Right renal cortex interstitium (tissue), 3 donors: ENCODE data around the gene LRRC14B. TPM values are rescaled to one million over a fixed set of nuclear protein-coding genes. Genes with fewer than 3 reads are reported as not detected.
"Not testable (repeated sequence)": the region's sequence is repeated elsewhere in the genome, so short reads cannot be mapped to it uniquely, and the experiment has no call there.

Experiments used
- DNase-seq, 3 donors: peaks; one replicate each; pipeline ENCODE4 v3.0.0-alpha.2; 2013; ENCODE audit warnings: low read depth in 3 of 3, low spot score in 2 of 3
- polyA plus RNA-seq, 3 donors: library from polyadenylated mRNA; unstranded; fragments of 120-200 nt; gene quantifications; one replicate each; pipeline ENCODE4 v1.2.1, GENCODE V29; 2013; ENCODE audit not compliant: insufficient read length in 3 of 3

LRRC14B gene
- polyA plus RNA-seq, 3 donors, result 0.08 TPM; not detected in 2

DNA sequence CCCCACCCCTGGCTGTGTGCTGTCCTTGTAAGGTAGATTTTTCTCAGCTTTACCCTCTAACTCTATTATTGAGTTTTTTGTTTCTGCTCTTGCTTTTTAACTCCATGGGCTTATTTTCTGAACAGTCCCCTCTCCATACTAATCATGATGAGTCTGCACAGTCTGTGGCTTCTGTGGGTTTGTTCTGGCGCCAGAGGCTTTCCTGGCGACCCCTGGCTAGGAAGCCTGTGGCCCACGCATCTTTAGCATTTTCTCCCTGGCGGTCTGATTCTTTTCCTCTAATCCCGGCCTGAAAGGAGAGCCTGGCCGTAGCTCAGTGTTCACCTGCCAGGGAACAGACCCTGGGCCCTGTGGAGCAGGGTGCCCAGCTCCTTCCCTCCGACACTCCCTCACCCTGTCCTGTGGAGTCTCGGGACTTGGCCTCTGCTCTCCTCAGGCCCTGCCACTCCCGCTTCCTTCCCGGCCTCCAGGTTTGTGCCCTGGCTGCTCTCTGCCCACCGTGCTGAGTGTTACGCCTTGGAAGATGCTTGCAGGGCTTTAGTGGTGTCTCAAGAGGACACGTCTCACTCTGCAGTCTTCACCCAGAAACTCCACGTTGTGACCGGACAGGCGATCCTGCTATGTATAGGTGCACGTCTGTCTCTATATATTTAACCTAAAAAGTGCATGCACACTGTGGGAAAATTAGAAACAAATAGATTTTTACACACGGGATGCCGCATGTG lies 31.7 kb upstream of the LRRC14B start:
- DNase-seq, result no peak

DNA sequence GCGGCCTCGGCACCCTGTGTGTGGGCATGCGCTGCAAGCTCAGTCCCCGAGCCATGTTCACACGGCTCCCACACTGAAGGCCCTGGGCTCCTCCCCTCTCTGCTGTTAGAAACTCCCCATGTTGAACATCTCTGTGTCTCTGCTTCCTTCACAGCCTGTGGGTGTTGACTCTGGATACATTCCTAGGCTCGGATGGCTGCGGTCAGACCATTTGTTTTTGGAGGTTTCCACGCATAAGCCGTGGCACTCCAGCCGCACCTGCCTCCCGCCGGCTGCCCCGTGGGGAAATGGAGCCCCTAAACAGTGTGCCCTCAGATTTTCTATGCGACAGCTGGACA lies 31.2 kb upstream of the LRRC14B start:
- DNase-seq, result no peak

DNA sequence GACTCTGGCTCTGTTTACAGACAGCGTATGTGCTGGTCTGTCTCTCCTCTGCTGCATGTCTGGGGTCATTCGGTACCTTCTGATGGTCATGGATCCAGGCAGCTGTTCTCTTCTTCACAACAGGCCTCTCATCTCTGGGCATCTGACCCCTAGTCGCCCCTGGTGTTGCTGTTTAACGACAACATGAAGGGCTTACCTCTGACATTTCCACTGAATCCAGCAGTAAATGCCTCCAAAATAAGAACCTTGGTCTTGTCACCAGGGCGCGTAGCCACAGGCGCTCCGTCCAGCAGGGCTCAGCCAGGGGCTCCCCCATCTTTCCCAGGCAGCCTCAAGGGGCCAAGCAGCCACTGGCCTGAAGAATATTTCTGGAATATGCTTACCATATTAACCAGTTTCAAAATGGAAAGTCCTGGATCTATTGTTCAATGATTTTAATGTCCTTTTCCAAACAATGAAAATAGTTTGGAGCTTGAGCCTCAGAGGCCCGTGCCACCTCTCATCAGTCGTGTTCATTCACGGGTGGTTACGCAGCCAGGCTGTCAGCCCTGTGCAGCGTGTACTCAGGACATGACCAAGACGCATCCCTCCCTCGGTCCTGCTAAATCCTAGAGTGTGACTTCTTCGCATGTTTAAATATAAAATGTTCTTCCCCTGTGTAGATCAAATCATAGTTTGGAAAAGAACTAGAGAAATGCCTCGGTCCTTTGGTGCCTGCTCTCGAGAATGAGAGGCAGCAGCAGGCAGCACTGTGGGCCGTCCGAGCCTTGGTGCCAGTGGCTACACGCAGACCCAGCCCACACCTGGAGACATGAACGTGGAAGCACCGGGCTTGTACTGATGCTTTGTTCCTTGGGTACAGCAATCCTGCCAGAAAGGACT lies 30.1 kb upstream of the LRRC14B start:
- no peak for DNase-seq

DNA sequence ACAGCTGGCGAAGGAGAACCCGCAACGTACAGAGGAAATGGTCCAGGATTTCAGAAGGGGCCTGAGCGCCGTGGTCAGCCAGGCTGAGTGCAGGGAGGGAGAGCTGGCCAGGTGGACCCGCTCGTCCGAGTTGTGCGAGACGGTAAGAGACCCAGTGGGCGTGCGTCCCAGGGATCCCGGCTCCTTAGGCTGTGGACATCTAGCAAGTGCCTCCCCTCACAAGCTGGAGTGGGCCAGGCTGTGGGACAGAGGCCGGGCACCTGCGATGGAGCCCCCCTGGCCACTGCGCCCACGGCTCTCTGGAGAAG lies 29.5 kb upstream of the LRRC14B start:
- no peak for DNase-seq

DNA sequence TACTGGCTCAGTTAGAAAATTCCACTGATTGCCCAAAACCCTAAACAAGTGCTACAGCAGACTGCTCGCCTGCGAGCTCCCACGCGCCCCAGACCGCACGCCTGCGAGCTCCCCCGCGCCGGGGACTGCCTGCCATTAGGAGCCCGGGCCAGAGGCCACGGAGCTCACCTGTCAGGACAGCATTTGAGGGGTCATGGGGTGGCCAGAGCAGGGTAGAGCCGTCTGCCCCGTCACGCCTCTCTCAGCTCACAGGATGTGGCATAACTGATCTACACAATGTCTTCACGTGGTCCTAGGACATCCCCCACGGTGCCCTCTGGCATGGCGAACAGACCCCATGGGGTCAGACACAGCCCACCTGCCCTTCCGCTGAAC lies 29.1 kb upstream of the LRRC14B start:
- DNase-seq, result no peak

DNA sequence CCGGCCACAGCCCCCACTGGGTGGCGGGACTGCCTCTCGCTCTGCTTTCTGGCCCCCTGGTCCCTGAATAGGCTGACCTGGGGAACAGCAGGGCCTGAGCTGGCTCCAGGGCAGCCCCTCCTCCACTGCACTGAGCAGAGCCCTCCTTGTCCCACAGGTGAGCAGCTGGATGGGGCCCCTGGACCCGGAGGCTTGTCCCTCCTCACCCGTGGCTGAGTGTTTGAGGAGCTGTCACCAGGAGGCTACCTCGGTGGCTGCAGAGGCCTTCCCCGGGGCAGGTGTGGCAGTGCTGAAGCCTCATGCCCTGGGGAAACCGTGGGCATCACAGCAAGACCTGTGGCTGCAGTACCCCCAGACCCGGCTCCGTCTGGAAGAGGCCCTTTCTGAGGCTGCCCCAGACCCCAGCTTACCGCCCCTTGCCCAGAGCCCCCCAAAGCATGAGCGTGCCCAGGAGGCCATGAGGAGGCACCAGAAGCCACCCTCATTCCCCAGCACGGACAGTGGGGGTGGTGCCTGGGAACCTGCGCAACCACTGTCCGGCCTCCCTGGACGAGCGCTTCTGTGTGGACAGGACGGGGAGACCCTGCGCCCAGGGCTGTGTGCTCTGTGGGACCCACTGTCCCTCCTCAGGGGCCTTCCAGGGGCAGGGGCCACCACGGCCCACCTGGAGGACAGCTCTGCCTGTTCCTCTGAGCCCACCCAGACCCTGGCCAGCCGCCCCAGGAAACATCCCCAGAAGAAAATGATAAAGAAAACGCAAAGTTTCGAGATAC lies 28.5 kb upstream of the LRRC14B start:
- DNase-seq, result no peak

DNA sequence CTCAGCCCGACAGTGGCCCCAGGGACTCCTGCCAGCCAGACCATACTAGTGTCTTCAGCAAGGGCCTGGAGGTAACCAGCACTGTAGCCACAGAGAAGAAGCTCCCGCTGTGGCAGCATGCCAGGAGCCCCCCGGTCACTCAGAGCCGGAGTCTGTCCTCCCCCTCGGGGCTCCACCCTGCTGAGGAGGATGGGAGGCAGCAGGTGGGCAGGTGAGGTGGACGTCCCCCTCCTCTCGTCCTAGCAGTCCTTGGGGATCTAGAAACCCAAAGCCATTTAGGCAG lies 28.0 kb upstream of the LRRC14B start:
- no peak for DNase-seq

DNA sequence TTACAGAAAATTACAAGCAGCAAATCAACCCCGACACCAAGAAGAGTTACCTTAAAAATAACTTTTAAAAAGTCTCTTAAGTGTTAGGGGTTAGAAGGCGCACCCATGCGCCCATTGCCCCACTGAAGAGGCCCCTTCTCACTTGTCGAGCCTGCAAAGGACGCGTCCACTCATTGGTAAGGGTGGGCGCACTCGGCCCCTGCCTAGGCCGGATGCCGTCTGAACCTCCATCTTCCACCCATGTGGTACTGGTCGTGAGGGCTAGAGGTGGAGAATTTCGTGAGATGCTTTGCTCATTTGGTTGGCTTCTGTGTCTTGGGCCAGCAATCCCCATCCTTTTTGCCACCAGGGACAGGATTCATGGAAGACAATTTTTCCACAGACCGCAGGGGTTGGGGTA lies 27.5 kb upstream of the LRRC14B start:
- DNase-seq, result no peak

DNA sequence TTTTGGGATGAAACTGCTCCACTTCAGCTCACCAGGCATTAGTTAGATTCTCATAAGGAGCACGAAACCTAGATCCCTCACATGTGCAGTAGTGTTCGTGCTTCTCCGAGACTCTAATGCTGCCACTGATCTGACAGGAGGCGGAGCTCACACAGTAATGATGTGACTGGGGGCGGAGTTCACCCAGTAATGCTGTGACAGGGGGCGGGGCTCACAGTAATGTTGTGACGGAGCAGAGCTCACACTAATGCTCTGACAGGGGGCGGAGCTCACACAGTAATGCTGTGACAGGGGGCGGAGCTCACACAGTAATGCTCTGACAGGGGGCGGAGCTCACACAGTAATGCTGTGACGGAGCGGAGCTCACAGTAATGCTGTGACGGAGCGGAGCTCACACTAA lies 27.1 kb upstream of the LRRC14B start:
- DNase-seq, result no peak

DNA sequence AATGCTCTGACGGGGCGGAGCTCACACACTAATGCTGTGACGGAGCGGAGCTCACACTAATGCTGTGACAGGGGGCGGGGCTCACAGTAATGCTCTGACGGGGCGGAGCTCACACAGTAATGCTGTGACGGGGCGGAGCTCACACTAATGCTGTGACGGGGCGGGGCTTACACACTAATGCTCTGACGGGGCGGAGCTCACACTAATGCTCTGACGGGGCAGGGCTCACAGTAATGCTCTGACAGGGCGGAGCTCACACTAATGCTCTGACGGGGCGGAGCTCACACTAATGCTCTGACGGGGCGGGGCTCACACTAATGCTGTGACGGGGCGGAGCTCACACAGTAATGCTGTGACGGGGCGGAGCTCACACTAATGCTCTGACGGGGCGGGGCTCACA lies 26.5 kb upstream of the LRRC14B start:
- not testable (repeated sequence) for DNase-seq

DNA sequence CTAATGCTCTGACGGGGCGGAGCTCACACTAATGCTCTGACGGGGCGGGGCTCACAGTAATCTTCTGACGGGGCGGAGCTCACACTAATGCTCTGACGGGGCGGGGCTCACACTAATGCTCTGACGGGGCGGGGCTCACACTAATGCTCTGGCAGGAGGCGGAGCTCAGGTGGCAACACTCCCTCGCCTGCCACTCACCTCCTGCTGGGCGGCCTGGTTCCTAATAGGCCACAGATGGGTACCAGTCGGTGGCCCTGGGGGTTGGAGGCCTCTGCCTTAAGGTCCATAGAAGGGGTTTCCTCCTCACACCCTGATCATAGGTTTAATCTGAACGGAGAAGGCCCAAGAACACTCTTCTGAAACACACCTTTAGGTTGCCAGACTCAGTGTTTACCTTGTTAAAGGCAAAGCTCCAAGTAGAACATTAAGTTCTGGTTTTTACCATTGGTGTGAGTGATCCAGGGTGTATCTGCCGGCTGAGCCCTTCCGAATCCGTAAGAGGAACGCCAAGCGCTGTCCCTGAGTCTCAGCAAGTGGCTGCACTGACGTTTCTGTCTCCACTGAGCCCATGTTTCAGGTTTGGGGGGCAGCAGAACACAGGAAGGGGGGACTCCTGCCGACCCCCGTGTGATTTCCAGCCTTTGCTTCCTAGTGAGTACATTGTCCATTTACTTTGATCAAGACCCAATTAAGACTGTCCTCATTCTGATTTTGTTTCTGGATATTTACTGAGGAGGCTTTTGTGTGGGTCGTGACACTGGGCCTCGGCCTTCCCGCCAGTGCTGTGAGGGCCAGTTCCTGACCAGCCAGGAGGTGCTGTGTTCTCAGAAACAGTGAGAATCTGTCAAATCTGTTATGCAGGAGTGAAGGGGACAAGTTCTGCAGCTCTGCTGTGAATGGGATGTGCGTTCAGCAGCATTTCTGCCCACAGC lies 24.6 kb upstream of the LRRC14B start:
- DNase-seq, result no peak

DNA sequence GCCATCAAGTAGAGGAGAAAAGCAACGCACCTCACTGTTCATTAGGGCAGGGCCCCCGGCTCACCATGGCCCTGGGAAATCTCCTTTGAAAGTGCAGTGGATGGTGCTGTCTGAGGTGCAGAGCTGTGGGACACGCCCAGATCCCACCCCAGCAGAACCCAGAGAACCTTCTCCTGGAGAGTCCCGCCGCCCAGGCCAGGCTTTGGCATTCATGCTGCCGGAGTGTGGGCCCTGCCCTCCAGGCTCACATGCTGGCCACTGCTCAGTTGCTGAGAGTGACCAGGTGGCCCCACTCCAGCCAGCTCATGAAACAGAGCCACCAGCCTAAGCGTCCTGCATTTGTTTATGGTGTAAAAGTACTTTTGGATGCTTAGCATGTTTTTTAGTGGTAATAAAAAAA lies 23.8 kb upstream of the LRRC14B start:
- no peak for DNase-seq

DNA sequence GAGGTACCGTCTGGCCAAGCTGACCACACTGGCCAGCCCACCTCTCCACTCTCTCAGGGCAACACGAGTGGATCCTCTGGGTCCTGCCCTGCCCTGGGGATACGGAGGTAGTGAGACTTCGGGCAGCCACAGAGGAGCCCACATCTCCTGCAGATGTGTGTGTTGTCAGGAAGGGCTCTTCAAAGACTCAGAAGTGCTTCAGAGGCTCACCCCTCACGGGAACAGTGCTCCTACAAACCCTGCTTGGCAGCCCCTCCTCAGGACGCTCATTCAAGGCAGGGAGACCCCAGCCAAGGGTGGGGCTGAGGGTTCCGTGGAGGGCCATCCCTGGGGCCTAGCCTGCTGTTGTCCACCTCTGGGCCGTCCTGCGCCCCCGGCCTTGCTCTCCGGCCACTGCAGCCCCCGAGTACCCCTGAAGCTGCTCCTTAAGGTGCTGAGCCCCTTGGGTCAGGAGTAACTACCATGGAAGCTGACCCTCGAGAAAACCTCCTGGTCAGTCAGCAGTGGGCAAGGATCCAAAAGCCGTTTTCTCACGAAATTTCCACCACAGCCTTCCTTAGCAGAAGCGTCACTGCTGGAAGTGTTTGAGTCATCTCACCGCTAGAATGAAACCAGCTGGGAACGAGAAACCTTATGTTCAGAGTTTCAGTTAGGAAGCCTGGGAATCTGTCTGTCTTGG lies 23.2 kb upstream of the LRRC14B start:
- no peak for DNase-seq

DNA sequence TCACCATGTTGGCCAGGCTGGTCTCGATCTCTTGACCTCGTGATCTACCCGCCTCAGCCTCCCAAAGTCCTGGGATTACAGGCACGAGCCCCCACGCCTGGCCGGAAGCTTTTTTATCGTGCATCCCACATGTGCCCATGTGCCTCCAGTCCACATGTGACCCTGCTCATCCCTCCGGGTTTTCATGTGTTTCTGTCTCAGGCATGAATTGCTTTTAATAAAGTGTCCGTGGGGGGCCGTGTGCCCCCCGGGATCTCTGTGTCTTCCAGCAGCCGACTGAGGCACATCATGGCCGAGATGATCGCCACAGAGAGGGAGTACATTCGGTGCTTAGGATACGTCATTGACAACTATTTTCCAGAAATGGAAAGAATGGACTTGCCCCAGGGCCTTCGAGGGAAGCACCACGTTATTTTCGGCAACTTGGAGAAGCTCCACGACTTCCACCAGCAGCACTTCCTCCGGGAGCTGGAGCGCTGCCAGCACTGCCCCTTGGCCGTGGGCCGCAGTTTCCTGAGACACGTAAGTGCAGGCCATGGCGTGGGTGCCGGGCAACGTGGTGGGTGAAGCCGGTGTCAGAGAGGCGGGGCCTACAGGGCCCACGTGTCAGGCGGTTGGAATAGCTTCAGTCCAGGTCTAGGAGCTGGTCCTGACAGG lies 22.1 kb upstream of the LRRC14B start:
- DNase-seq, result no peak

DNA sequence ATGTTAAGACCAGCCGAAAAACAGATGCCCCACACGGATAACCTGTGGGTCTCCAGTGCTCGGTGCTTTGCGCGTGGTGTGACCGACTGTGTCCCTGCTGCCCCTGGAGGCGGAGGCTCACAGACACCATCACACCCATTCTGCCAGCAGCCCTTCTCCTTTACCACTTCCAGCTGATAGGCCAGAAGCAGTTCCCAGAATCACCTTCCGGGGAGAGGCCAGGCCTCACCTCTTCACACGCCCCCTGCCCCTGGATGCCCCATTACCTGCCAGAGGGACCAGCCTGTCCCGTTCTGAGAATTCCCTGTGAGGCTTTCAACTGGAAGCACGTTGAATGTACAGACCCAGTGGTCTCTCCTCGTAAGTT lies 21.6 kb upstream of the LRRC14B start:
- DNase-seq, result no peak

DNA sequence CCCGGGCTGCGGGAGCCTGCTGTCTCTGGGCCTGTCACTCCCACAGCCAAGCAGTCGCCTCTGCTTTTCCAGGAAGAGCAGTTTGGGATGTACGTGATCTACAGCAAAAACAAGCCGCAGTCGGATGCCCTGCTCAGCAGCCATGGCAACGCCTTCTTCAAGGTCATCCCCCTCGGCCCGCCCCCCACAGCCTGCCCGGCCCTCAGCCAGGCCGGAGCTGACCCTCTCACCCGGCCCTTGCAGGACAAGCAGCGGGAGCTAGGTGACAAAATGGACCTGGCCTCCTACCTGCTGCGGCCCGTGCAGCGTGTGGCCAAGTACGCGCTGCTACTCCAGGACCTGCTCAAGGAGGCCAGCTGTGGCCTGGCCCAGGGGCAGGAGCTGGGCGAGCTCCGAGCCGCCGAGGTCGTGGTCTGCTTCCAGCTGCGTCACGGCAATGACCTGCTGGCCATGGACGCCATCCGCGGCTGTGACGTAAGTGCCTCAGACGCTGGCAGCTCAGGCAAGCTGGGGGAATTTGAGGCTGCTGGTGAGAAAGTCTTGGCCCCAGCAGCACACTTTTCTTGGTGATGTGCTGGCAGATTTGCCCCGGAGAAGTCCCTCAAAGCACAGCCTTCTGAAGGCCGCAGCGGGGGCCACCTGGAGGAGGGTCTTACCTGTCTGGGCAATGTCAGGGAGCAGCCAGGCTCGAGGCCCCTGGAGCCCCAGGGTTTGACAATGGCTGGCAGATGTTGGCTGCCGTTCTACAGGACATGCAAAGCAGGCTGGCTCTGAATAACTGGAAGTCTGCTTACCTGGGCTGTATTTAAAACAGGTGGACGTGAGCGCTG lies 20.1 kb upstream of the LRRC14B start:
- DNase-seq, result no peak

DNA sequence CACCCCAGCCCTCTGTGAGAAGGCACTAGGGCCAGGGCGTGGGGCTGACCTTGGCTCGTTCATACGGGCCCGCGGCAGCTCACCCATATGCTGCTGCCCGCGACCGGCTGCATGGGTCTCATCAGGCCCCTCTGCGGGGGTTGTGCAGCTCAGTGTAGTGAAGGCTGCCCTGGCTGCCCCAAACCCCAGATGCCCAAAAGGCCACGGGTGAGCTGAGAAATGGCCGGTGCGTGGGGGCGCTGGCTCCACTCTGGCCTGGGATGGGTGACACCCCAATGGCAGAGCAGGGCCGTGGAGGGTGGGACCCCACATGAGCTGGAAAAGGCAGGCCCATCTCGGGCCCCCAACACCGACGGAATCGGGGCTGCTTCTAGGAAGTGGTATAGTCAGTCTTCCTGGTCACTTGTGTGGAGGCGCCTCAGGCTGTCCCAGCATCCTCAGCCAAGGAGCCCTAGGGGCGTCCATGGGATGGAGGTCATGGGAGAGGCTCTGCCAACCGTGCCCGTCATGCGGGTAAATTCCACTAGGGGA lies 19.4 kb upstream of the LRRC14B start:
- no peak for DNase-seq

DNA sequence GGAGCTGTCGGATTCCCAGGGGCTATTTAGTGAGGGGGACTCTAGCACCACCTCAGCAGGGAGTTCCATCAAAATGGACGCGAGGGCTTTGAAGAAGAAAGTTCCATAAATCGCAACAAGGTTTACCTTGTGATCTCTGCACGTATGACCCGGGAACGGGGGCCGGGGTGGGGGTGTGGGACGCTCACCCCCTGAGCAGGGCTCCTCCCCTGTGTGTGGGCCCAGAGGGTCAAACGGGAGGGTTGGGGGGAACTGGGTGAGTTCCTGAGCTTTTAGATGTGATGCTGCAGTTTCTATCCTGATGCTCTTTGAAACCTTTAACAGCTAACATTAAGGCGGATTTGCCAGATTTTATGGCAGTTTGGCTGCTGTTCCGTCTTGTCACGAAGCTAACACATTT lies 18.9 kb upstream of the LRRC14B start:
- no peak for DNase-seq

DNA sequence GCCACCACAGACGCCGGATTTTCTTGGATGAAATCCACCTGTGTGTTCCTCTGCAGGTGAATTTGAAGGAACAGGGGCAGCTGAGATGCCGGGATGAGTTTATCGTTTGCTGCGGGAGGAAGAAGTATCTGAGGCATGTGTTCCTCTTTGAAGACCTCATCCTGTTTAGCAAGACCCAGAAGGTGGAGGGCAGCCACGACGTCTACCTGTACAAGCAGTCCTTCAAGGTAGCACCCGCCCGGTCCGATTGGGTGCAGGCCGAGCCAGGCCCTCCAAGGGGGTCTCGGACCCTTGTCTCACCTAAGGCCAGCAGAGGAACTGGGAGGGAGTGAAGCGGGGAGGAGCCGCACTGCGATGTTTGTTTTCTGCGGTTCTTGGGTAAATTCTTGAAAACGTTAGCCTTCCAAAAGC lies 18.4 kb upstream of the LRRC14B start:
- DNase-seq, result no peak
